Mesenchymal stem cell (in vitro differentiated cells and primary cell): ENCODE data around the gene BORCS6.

ENCODE experiments used
- DNase-seq: peaks from one replicate; pipeline ENCODE4 v3.0.0-alpha.2; 2013
- H2AFZ ChIP-seq: one replicate; pipeline ENCODE4 v1.6.1; 2013; ENCODE audit warnings: low read depth, mild to moderate bottlenecking, control low read depth, inconsistent platforms, low read length, moderate library complexity
- H2AK5ac ChIP-seq: 2 replicates; pipeline ENCODE4 v1.6.1; 2013; ENCODE audit warnings: low read length, moderate library complexity, mild to moderate bottlenecking, inconsistent platforms; ENCODE audit not compliant: severe bottlenecking
- H2BK120ac ChIP-seq: one replicate; pipeline ENCODE4 v1.6.1; 2013; ENCODE audit warnings: low read depth, mild to moderate bottlenecking, inconsistent platforms, low read length, moderate library complexity
- H2BK12ac ChIP-seq, 2 experiments: one replicate each; pipeline ENCODE4 v1.6.1; 2013; ENCODE audit warnings: inconsistent platforms in 2 of 2, low read length in 2 of 2, mild to moderate bottlenecking in 2 of 2, moderate library complexity in 2 of 2, control low read depth in 1 of 2
- H2BK15ac ChIP-seq: one replicate; pipeline ENCODE4 v1.6.1; 2013; ENCODE audit warnings: mild to moderate bottlenecking, low read depth, inconsistent platforms; ENCODE audit not compliant: poor library complexity, severe bottlenecking
- H2BK5ac ChIP-seq: 2 replicates; pipeline ENCODE4 v1.6.1; 2013; ENCODE audit warnings: low read depth, mild to moderate bottlenecking, low read length, control low read depth, inconsistent platforms; ENCODE audit not compliant: poor library complexity, severe bottlenecking
- H3K14ac ChIP-seq, 2 experiments: one replicate each; pipeline ENCODE4 v1.6.1; 2013; ENCODE audit warnings: inconsistent platforms in 2 of 2, low read length in 2 of 2, control low read depth in 1 of 2, mild to moderate bottlenecking in 1 of 2, moderate library complexity in 1 of 2
- H3K18ac ChIP-seq, 2 experiments: one replicate each; pipeline ENCODE4 v1.6.1; 2013; ENCODE audit warnings: inconsistent platforms in 2 of 2, low read length in 2 of 2, control low read depth in 1 of 2, low read depth in 1 of 2, mild to moderate bottlenecking in 1 of 2
- H3K23ac ChIP-seq, 2 experiments: one replicate each; pipeline ENCODE4 v1.6.1; 2013; ENCODE audit warnings: inconsistent platforms in 2 of 2, low read length in 2 of 2, mild to moderate bottlenecking in 2 of 2, moderate library complexity in 2 of 2, control low read depth in 1 of 2
- H3K27ac ChIP-seq: 2 replicates; pipeline ENCODE4 v1.5.1; 2013; ENCODE audit warnings: mild to moderate bottlenecking, moderate library complexity, low read length, control low read depth, inconsistent platforms; ENCODE audit not compliant: poor library complexity, severe bottlenecking
- H3K27me3 ChIP-seq, 2 experiments: 2 replicates each; pipeline versions ENCODE4 v1.6.1 to v1.7.0; 2013; ENCODE audit warnings: low read length in 2 of 2, mild to moderate bottlenecking in 2 of 2, moderate library complexity in 2 of 2, control low read depth in 1 of 2, inconsistent platforms in 1 of 2; ENCODE audit not compliant: control insufficient read depth in 1 of 2, insufficient read depth in 1 of 2
- H3K36me3 ChIP-seq, 2 experiments: 2 replicates each; pipeline versions ENCODE4 v1.6.1 to v1.7.0; 2013; ENCODE audit warnings: low read length in 2 of 2, control low read depth in 1 of 2, inconsistent platforms in 1 of 2, low read depth in 1 of 2, mild to moderate bottlenecking in 1 of 2; ENCODE audit not compliant: insufficient read depth in 2 of 2, control insufficient read depth in 1 of 2
- H3K4ac ChIP-seq, 2 experiments: one replicate each; pipeline ENCODE4 v1.6.1; 2013; ENCODE audit warnings: inconsistent platforms in 2 of 2, low read length in 2 of 2, mild to moderate bottlenecking in 2 of 2, moderate library complexity in 2 of 2, control low read depth in 1 of 2, low read depth in 1 of 2
- H3K4me1 ChIP-seq: 2 replicates; pipeline ENCODE4 v1.6.1; 2013; ENCODE audit warnings: low read depth, low read length, control low read depth; ENCODE audit not compliant: control insufficient read depth, insufficient read depth
- H3K4me2 ChIP-seq: 2 replicates; pipeline ENCODE4 v1.6.1; 2013; ENCODE audit warnings: low read length, mild to moderate bottlenecking, inconsistent platforms; ENCODE audit not compliant: poor library complexity, severe bottlenecking
- H3K4me3 ChIP-seq, 2 experiments: 2 replicates each; pipeline versions ENCODE4 v1.5.1 to v1.7.0; 2013; ENCODE audit warnings: low read length in 2 of 2, mild to moderate bottlenecking in 2 of 2, control low read depth in 1 of 2, low read depth in 1 of 2; ENCODE audit not compliant: insufficient read depth in 1 of 2
- H3K79me1 ChIP-seq: replicated peaks from 2 replicates; pipeline ENCODE4 v1.6.1; 2013; ENCODE audit warnings: mild to moderate bottlenecking, control low read depth, low read length, inconsistent platforms; ENCODE audit not compliant: poor library complexity, severe bottlenecking
- H3K9ac ChIP-seq: 2 replicates; pipeline ENCODE4 v1.7.0; 2013; ENCODE audit warnings: mild to moderate bottlenecking, low read length, moderate library complexity
- H3K9me3 ChIP-seq: 2 replicates; pipeline ENCODE4 v1.7.0; 2013; ENCODE audit warnings: mild to moderate bottlenecking, low read length; ENCODE audit not compliant: control insufficient read depth
- H4K8ac ChIP-seq: one replicate; pipeline ENCODE4 v1.6.1; 2013; ENCODE audit warnings: inconsistent platforms, mild to moderate bottlenecking, low read length, moderate library complexity
- H4K91ac ChIP-seq: one replicate; pipeline ENCODE4 v1.6.1; 2013; ENCODE audit warnings: mild to moderate bottlenecking, low read length, inconsistent platforms
- WGBS: methylation state at CpG from one replicate; pipeline ENCODE4 v1.1.7; 2013; ENCODE audit warnings: mixed read lengths; 5-methylcytosine and 5-hydroxymethylcytosine counted together

BORCS6 gene

DNA sequence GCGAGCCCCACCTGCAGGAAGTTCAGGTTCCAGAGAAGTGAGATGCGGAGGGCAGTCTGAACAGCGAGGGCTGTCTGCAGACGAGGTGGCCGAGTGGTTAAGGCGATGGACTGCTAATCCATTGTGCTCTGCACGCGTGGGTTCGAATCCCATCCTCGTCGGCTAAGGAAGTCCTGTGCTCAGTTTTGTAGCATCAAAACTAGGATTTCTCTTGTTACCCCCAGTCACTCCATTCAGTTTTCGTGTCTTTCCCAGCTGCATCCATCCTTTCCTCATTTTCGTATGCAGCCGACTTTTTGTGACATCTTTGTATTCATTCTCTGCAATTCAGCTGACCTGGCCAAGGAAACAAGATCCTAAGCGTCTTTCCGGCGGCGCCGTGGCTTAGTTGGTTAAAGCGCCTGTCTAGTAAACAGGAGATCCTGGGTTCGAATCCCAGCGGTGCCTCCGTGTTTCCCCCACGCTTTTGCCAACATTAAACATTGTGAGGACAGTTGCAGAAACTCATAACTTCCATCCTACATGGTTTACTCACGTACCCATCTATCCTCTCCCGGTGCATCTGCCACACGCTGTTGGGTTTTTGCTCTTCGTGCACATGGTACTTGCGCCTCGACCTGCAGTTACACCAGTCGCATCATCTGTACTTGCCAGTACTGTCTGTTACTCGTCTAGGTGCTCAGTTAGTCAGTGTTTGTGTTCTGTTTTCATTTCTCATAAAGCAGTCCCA lies 3.0 kb downstream of the BORCS6 start:
- peak overlapping the region; percentile 86 for H3K27ac ChIP-seq
- no peaks in the 10 kb centered on the region for H3K9me3 ChIP-seq
- H3K4me1 ChIP-seq = peaks cover 20% of the 10 kb centered on the region
- H2AFZ ChIP-seq = peak overlapping the region; percentile 48
- DNase-seq = peak; percentile 96
- peak overlapping the region; percentile 82 to 99 for H3K4me3 ChIP-seq
- peak overlapping the region; percentile 85 for H4K8ac ChIP-seq
- H2BK5ac ChIP-seq = no peak overlapping the region
- H3K79me1 ChIP-seq = peaks cover 4% of the 10 kb centered on the region
- peak overlapping the region; percentile 84 for H3K4me2 ChIP-seq
- no peaks in the 10 kb centered on the region for H3K27me3 ChIP-seq
- no peak overlapping the region for H2BK15ac ChIP-seq
- H2AK5ac ChIP-seq = no peak overlapping the region
- peak overlapping the region; percentile 88 for H3K9ac ChIP-seq
- H2BK12ac ChIP-seq = peak overlapping the region; percentile 33 to 84
- H3K36me3 ChIP-seq = no peaks in the 10 kb centered on the region
- WGBS = under 1% methylated on average over 31 of the region's 32 CpGs
- H4K91ac ChIP-seq = peak overlapping the region; percentile 93
- H3K23ac ChIP-seq = peak overlapping the region in 1 of 2 experiments; percentile 29
- H3K18ac ChIP-seq = peak overlapping the region; percentile 67 to 92
- H3K4ac ChIP-seq = peak overlapping the region in 1 of 2 experiments; percentile 77
- no peak overlapping the region for H3K14ac ChIP-seq
- no peak overlapping the region for H2BK120ac ChIP-seq

DNA sequence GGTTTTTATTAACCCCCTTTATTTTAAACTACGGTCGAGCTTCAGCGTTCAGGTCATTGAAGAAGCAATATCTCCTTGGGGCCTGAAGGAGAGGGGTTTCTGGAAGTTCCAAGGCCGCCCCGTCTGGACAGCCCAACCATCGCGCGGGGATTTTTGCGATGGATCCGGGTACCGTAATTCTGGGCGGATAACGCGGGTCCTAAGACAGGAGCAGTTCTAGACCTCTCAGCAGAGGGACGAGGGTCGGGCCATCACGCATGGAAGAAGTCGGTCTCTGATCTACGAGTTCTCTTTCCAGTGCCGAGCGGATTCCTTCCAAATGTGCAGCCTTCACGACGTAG lies 3.6 kb downstream of the BORCS6 start:
- no peak overlapping the region for H3K4ac ChIP-seq
- peak overlapping the region; percentile 48 for H2AFZ ChIP-seq
- no peak for DNase-seq
- H3K18ac ChIP-seq = peak overlapping the region; percentile 67 to 70
- peak overlapping the region; percentile 82 to 99 for H3K4me3 ChIP-seq
- H3K27me3 ChIP-seq = no peaks in the 10 kb centered on the region
- H3K4me1 ChIP-seq = peaks cover 20% of the 10 kb centered on the region
- peak overlapping the region; percentile 41 for H2BK15ac ChIP-seq
- no peak overlapping the region for H3K14ac ChIP-seq
- H2BK120ac ChIP-seq = no peak overlapping the region
- H3K23ac ChIP-seq = no peak overlapping the region
- no peak overlapping the region for H4K91ac ChIP-seq
- H3K9me3 ChIP-seq = no peaks in the 10 kb centered on the region
- no peak overlapping the region for H2BK12ac ChIP-seq
- no peak overlapping the region for H2AK5ac ChIP-seq
- H3K79me1 ChIP-seq = peaks cover 4% of the 10 kb centered on the region
- H2BK5ac ChIP-seq = no peak overlapping the region
- whole genome bisulfite sequencing = under 1% methylated on average over 23 of the region's 23 CpGs
- H3K9ac ChIP-seq = peak overlapping the region; percentile 88
- no peaks in the 10 kb centered on the region for H3K36me3 ChIP-seq
- peak overlapping the region; percentile 74 for H3K4me2 ChIP-seq
- peak overlapping the region; percentile 76 for H4K8ac ChIP-seq
- peak overlapping the region; percentile 79 for H3K27ac ChIP-seq

DNA sequence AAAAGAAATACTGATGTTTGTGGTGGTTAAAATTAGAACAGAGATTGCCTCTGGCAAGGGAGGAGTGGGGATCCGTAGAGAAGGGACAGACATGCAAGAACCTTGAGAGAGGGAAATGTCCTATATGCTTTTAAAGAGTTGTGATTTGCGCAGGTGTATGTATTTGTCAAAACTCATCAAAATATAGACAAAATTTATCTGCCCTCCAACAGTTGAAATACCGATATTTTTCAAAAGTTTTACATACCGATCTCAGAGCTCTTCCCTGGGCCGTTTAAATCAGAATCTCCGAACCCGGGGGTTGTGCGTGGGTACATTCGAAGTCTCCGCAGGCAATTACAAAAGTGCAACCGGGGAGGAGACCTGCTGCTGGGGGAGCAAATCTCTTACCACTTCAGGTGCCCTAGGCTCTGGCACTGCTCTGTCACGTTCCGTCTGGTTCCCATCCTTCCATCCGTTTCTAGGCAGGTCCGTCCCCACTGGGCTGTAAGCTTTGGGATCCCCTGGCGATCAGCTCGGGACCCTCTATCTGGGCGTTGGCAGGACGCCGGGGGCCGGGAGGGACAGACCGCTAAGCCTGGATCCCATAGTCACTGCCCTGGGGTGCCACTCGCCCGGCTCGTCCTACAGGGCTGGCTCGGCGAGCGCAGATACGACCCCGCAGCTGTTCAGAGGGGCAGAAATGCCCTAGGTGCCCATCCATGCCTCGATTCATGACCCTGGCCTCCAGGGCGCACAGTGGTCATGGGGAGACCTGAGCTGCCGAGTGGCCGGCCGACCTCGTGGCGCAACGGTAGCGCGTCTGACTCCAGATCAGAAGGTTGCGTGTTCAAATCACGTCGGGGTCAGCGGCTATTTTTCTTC lies 4.2 kb downstream of the BORCS6 start:
- WGBS = 4% methylated on average over 39 of the region's 44 CpGs
- H3K4me1 ChIP-seq = peaks cover 18% of the 10 kb centered on the region
- no peaks in the 10 kb centered on the region for H3K27me3 ChIP-seq
- no peak overlapping the region for H2AK5ac ChIP-seq
- peak overlapping the region; percentile 68 for H2AFZ ChIP-seq
- H3K23ac ChIP-seq = no peak overlapping the region
- no peaks in the 10 kb centered on the region for H3K36me3 ChIP-seq
- peak overlapping the region in 1 of 2 experiments; percentile 24 for H3K4ac ChIP-seq
- no peak overlapping the region for H2BK15ac ChIP-seq
- peak overlapping the region; percentile 82 to 99 for H3K4me3 ChIP-seq
- H2BK120ac ChIP-seq = no peak overlapping the region
- H4K91ac ChIP-seq = peak overlapping the region; percentile 6
- H3K79me1 ChIP-seq = peaks cover 2% of the 10 kb centered on the region
- H3K27ac ChIP-seq = peak overlapping the region; percentile 79
- H2BK5ac ChIP-seq = no peak overlapping the region
- no peak overlapping the region for H2BK12ac ChIP-seq
- peak overlapping the region; percentile 88 for H3K9ac ChIP-seq
- H3K9me3 ChIP-seq = no peaks in the 10 kb centered on the region
- no peak overlapping the region for H4K8ac ChIP-seq
- H3K14ac ChIP-seq = no peak overlapping the region
- H3K4me2 ChIP-seq = peak overlapping the region; percentile 88
- no peak overlapping the region for H3K18ac ChIP-seq
- DNase-seq = peak; percentile 60
